ENCODE measurements around the gene MTRF1.

Gene MTRF1, protein sequence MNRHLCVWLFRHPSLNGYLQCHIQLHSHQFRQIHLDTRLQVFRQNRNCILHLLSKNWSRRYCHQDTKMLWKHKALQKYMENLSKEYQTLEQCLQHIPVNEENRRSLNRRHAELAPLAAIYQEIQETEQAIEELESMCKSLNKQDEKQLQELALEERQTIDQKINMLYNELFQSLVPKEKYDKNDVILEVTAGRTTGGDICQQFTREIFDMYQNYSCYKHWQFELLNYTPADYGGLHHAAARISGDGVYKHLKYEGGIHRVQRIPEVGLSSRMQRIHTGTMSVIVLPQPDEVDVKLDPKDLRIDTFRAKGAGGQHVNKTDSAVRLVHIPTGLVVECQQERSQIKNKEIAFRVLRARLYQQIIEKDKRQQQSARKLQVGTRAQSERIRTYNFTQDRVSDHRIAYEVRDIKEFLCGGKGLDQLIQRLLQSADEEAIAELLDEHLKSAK

DNA sequence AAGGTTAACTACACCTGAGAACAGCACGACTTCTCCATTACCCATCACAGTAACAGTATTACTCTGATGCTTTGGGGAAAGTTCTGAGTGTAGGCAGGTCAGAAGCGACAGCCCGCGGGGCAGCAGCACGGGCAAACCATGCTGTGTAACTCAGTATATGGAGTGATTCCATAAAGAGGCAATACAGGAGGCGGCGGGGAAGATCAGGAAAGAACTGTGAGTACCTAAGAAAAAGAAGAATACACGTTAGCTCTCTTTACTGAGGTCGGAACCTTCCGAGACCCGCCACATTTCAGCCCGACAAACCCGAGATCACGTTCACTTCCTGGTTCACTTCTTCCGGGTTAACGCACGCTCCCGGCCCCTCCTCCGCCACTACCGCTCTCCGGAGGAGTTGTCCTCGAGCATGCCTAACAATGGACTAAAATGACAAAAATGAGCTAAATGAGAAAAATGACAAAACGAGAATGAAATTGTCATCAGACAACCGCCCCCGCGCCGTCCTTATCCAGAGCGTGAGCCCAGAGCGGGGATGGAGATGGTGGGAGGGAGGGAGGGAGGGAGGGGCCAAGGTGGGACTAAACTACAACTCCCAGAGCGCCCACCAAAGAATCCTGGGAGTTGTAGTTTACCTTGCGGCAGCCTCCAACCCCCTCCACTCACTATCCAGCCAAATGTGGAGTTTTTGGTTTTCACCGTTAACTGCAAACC, at the start of gene MTRF1:
TSS of gene MTRF1 (minus strand) at position 316 of the 711 bp plus-strand sequence. CDS start 2,669 bp downstream, outside the sequence.
- peak; percentile 48 to 63 for DNase-seq (ENCODE audit: low read depth in 2 of 2)

DNA sequence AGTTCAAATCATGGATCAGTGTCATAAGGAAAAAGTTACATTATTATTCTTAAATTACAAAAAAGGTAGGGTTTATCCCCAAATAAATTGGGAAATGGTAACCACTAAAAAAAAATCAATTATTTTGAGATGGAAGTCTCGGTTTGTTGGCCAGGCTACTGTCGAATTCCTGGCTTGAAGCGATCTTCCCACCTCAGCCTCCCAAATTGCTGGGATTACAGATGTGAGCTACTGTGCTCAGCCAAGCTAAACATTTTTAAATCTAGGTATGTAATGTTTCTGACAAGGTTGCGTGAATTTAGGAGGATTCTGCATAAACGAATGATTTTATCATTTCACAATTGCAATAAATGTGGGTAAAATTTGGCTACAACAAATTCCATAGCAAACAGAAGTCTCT, 49.7 kb upstream of the MTRF1 start:
- DNase-seq (ENCODE audit: low read depth in 2 of 2), result no peak

DNA sequence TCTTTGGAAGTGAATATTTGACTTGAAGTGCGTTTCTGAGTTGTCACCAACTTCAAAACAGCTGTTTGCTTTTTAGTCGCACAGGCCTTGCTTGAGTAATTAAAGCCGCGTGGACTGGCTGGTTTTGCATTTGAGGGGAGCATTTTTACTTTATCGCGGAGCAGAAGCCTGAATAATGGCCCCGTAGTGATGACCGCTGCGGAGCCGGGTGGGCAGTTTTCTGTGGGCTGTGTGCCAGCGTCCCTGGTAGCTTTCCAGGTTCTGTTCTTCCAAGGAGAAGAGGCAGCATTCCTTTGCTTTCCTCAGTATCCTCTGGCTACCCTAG, 48.8 kb upstream of the MTRF1 start:
- no peak for DNase-seq (ENCODE audit: low read depth in 2 of 2)

DNA sequence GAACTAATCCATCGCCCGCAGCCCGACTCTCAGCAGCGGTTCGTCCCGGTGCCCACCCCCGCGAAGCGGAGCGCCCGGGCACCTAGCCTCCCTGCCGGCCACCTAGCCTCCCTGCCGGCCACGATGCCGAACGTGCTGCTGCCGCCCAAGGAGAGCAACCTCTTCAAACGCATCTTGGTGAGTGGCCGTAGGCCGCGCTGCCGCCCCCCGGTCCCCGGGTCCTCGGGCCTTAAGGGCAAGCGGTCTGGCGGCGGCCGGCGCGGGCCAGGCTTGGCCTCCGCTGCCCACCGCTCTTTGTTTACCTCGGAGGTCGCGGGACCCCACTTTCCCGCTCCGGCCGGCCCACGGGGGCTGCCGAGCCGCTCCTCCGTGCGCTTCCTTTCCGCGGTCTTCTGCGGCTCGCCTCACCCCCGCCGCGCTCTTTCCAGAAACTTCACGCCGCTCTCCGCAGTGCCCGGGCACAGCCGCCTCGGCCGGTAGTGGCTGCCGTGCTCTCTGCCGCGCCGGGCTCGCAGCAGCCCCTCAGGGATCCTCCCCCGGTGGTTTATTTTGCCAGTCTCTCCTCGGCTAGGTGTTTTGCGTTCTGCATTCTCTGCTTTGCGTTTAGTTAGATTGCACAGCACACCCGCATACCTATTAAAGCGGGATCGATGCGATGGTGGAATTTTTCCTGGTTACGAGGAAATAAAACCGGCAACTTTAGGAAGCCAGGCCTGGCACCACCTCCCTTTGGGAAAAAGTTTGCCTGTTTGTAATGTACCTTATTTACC, 48.2 kb upstream of the MTRF1 start:
- peak; percentile 14 to 25 for DNase-seq (ENCODE audit: low read depth in 2 of 2)

DNA sequence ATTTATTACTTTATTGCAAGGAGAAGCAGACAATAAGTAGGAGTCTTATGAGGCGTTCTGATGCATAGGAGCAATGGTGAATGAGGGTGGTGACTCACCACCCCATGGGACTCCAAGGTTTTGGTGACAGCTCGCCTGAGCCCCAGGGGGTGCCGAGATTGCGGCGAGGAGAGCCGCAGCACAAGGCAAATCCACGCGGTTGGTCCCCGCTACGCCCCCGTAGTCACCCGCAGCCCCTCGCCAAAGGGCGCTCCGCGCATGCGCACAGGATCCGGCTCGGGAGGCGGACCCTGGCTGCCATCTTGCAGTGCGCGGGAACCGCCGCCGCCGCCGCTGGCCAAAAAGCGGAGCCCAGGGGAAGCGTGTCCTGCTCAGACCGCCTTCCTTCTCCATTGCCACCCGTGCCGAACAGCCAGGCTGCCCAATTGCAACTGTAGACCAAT, 47.6 kb upstream of the MTRF1 start, which contains the start of gene NAA16:
TSS of gene NAA16 (plus strand) at position 305 of the 443 bp plus-strand sequence. CDS start 262 bp downstream, outside the sequence.
- DNase-seq (ENCODE audit: low read depth in 2 of 2), result peak; percentile 94 to 95

DNA sequence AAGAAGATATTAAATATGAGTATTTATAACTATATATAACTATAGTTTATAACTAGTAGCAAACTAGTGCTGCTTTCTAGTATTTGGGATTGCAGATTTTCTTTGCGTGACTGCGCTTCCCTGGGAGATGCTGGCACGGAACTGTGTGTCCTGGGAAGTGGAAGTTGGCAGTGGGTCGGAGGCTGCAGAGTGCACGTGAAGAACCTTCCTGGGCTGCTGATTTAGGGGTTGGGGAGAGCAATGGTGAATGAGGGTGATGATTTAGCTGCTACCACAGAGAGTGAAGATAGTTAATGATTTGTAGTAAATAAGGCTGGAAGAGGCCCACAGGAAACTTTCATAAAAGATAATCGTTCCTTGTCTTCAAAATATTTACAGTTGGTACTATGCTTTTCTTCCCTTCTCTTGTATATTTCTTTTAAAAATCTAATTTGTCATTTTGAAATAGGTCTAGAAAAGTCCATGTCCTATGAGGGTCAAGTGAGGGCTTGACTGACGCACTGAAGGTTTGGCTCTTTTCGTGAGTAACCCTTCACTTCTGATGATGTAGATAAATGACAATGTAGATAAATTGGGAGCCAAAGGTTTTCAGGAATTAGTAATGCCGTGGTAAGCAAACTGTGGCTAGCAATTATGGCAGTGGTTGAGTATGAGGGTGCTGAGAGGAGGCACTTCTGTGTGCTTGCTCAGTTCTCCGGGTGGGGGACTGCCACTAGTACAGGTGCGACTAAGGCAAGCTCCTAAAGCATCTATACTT, 44.7 kb upstream of the MTRF1 start:
- no peak for DNase-seq (ENCODE audit: low read depth in 2 of 2)

DNA sequence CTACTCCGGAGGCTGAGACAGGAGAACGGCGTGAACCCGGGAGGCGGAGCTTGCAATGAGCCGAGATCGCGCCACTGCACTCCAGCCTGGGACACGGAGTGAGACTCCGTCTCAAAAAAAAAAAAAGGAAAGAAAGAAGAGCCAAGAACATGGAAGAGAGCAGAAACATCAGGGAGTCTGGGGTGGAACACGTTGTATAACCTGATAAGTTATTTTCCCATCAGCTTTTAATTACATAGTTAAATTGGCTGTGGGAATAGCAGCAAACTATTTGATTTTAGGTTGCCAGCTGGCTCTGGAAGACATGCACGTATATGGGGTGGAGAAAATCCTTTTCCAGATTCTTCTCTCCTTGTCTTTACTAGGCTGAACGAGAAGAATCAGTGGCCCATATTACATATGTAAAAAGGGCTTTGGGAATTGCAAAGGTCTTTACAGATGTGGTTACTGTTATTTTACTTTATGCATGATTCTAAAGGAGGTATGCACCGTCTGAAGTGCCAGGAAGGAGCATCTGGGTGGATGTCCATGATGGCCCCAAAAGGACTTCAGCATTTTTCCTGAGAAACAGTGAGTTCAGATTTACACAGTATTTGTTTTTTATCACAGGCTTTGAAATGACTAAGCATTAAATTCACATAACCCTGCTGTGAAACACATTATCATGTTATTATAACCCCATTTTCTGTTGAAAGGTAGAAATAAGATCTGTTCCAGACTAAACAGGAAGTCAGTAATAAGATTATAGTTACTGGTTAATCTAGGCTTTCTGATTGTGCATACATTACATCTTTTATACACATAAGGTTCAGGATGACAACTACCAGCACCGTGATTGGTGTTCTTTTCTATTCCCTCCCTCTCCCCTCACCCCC, 43.1 kb upstream of the MTRF1 start:
- no peak for DNase-seq (ENCODE audit: low read depth in 2 of 2)

DNA sequence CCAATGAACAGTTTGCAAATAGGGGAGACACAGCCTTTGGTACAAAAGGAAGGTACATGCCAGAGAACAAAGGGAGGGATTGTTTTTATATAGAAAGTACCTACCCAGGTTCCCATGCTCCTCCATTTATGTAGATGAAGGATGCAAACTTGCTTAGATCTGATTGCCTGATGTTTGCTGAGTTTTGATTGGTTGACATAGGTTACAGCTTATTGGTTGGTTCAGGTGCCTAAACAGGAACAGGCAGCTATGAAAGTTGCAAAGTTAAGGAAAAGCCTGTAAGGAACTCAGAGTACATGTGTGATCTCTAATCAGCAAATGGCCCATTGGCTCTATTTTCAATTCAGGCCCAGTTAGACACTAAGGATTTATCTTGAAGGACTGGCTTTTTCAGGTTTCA, 41.2 kb upstream of the MTRF1 start:
- no peak for DNase-seq (ENCODE audit: low read depth in 2 of 2)

DNA sequence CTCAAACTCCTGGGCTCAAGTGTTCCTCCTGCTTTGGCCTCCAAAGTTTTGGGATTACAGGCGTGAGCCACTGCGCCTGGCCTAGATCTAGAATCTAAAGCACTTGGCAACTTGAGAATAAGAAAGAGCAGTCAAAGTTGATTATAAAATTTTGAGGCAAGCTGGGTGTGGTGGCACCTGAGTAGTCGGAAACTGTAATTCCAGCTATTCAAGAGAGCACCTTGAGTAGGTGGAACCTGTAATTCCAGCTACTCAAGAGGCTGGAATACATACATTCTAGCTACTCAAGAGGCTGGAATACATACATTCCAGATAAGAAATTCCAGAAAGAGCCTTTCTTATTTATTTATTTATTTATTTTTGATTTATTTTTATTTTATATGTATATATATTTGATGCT, 39.4 kb upstream of the MTRF1 start:
- no peak for DNase-seq (ENCODE audit: low read depth in 2 of 2)

DNA sequence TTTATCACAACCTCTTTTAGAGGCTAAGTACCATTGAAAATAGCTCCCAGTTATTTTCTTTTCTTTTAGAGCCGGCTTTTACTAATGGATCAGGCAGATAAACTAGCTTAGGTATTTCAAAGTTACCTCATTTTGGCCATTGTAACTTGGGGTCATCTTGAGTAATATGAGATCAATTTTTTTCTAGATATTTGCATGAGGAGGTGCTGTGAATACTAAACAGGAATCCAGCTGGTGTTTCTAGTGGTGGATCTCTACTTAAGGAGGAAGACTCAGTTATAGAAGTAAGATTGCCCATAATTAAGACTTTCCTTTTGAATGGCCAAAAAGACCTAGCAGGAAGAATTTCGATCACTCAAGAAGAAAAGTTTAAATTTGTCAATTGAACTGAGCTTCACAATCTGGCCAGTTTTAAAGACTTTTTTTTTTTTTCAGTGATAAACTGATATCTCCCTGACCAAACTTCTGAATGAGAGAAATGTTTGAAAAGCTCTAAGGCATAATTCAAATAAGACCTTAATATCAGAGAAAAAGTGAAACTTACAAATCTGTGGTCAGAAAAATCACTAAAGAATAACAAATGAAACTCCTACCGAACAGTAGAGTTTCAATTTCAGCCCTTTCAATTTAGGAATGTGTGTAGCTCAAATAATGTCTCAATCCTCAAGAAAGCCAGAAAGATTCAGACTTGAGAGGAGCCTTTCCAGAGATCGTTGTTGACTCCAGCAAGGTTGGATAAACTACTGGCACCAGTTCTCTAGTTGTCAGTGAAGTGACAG, 36.1 kb upstream of the MTRF1 start:
- DNase-seq (ENCODE audit: low read depth in 2 of 2), result no peak

DNA sequence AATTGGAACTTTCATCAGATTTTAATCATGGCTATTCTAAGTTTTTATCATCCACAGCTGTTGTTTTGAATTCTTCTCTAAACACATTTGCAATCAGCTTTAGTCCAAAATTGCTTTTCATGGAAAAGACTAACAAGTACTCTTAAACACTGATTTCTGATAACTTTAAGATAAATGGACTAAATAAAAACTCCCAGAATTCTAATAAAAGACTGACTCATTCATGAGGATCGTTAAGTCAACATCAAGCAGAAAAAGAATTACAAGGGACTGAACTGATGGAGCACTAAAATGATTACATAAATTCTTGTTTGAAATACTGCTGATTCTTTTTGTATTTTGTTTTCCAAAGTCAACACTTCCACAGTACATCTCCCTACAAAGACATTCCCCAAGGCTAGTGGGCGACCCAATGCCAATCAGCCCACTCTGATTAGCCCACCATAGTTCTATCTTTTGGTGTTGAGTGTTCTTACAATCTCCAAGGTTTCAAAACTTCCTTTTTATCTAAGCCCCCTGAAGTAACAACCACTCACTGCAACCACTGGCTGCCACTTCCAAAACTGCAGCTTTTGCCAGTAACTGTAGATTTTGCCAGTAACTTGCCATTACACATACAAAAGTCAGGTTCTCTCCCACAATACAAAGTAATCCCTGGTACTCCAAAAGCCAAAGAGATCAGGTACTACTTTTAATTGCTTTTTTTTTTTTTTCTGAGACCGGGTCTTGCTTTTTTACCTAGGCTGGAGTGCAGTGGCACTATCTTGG, 33.7 kb upstream of the MTRF1 start:
- no peak for DNase-seq (ENCODE audit: low read depth in 2 of 2)

DNA sequence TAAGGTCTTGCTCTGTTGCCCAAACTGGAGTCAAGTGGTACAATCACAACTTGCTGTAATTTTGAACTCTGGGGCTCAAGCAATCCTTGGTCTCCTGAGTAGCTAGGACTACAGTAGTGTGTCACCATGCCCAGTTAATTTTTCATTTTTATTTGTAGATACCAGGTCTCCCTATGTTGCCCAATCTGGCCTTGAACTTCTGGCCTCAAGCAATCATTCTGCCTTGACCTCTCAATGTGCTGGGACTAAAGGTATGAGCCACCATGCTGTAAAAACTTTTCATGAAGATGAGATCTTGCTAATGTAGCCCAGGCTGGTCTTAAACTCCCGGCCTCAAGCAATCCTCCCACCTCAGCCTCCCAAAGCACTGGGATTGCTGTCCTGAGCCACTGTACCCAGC, 32.6 kb upstream of the MTRF1 start:
- DNase-seq (ENCODE audit: low read depth in 2 of 2), result no peak

DNA sequence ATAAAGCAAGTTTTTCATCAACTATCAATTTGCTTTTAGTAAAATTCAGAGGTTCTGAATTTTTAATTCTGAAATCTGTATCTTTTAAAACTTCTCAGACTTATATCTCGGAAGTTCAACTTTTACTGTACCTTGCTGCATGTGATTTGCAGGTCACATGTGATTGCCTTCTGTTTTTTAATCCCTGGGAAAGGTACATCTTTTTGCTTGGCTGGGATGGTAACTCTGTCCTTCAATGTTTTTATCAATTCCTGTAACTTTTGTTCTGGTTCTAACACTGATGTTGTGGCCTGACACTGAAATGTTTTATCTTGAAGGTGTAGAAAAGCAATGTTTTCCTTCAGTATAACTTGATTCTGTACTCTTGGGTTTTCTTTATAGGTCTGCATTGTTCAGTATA, 31.5 kb upstream of the MTRF1 start:
- DNase-seq (ENCODE audit: low read depth in 2 of 2), result no peak

DNA sequence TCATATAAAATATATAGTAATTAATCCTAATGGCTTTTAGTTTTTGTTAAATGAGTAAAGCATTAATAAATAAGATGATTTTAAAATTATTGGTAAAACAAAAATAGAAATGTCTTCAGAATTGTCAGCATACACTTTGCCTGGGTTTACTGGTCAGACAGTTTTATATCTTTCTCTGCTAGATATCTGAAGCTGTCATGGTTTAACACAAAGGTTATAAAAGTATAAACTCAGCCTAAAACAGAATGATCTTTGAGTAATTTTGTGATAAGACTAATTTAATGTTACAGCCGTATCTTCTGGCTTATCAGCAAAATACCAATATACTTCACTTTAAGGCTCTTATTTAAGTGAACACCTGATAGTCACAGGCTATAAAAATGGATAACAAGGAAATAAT, 29.9 kb upstream of the MTRF1 start:
- DNase-seq (ENCODE audit: low read depth in 2 of 2), result no peak

DNA sequence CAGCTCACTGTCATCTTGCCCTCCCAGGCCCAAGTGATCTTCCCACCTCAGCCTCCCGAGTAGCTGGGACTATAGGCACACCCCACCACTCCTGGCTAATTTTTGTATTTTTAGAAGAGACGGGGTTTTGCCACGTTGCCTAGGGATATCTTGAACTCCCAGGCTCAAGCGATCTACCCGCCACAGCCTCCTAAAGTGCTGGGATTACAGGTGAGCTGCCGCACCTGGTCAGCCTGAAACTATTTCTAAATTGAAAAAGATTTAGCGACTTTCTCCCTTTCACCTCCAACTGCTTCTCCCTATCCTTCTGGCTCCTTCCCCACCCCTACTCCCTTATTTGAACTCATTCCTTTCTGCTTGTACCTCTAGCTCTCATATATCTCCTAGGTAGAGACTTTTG, 27.9 kb upstream of the MTRF1 start:
- DNase-seq (ENCODE audit: low read depth in 2 of 2), result no peak

DNA sequence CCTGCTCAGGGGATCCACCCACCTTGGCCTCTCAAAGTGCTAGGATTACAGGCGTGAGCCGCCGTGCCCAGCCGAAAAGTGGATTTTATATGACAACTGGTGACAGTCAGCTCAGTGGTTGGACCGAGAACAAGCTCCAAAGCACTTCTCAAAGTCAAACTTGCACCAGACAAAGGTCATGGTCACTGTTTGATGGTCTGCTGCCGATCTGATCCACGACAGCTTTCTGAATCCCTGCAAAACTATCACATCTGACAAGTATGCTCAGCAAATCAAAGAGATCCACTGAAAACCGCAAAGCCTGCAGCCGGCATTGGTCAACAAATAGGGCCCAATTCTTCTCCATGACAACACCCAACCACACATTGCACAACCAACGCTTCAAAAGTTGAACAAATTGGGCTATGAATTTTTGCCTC, 26.1 kb upstream of the MTRF1 start:
- DNase-seq (ENCODE audit: low read depth in 2 of 2), result no peak

DNA sequence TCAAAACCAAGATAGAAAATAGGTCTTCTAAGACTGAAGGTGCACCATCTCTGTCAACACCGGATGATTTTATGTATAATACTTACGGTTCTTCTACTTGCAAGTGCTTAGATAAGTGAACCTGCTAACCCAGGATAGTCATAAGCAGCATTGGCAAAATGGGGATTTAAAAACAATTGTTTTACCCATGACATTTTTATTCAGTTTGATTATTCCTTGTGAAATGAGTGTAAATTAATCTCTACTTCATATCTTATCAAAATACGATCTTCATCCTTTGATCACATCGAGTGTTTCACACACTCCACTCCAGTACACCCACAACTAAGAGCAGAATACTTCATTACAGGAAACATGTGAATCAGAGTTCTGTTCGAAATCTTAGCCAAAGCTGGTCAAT, 23.0 kb upstream of the MTRF1 start:
- no peak for DNase-seq (ENCODE audit: low read depth in 2 of 2)

DNA sequence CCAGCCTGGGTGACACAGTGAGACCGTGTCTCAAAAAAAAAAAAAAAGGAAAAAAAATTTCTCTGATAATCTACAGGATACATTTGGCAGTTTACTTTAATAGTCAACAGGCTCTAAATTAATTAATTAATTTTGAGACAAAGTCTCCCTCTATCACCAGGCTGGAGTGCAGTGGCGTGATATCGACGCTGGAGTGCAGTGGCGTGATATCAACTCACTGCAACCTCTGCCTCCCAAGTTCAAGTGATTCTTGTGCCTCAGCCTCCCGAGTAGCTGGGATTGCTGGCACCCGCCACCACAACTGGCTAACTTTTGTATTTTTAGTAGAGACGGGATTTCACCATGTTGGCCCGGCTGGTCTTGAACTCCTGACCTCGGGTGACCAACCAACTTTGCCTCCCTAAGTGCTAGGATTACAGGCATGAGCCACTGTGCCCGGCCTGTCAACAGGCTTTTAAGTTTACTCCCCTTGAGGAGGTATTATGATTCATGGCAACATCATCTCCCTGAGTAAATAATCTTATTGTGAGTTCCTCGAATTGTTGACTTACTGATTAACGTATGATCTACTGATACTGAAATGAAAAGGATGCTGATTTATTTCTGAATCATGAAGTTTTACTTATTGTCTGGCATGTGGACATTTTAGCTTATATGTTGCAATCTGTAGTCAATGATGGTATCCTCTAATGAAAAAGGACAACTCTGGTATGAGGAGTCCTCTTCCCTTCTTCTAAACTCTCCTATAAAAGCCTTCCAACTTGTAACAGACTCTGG, 21.3 kb upstream of the MTRF1 start:
- no peak for DNase-seq (ENCODE audit: low read depth in 2 of 2)
